HCT116 (cell line): ENCODE results near the gene LDB2.

Source experiments
- CTCF ChIP-seq, 3 experiments: fragments of 200-600 bp in 1 of 3; sonication (generic) in 1 of 3; IDR thresholded peaks in 2 of 3; conservative IDR thresholded peaks in 1 of 3; 2 replicates each; pipeline ENCODE4 v1.5.1; 2012 to 2017; ENCODE audit warnings: low read depth in 2 of 3, low read length in 2 of 3, antibody characterized with exemption in 1 of 3, borderline replicate concordance in 1 of 3, control low read depth in 1 of 3, mild to moderate bottlenecking in 1 of 3, mixed read lengths in 1 of 3, mixed run types in 1 of 3, moderate library complexity in 1 of 3; ENCODE audit not compliant: insufficient read depth in 1 of 3
- EGR1 ChIP-seq: IDR thresholded peaks from 2 replicates; pipeline ENCODE4 v1.6.1; 2012; ENCODE audit warnings: low read depth
- EZH2 ChIP-seq: fragments of 200-600 bp; sonication (generic); IDR thresholded peaks from 2 replicates; pipeline ENCODE4 v1.6.1; 2017; ENCODE audit warnings: antibody characterized with exemption, mixed run types
- JUND ChIP-seq: IDR thresholded peaks from 2 replicates; pipeline ENCODE4 v1.6.1; 2012
- POLR2A ChIP-seq: IDR thresholded peaks from 2 replicates; pipeline ENCODE4 v1.7.0; 2011; ENCODE audit warnings: borderline replicate concordance; ENCODE audit not compliant: insufficient read depth, insufficient read length; ENCODE audit errors: extremely low read depth
- POLR2AphosphoS5 ChIP-seq: IDR thresholded peaks from 2 replicates; pipeline ENCODE4 v1.6.1; 2011; ENCODE audit warnings: mild to moderate bottlenecking, low read depth, low read length, moderate library complexity
- RAD21 ChIP-seq: IDR thresholded peaks from 2 replicates; pipeline ENCODE4 v1.6.1; 2012; ENCODE audit warnings: low read depth, mild to moderate bottlenecking
- REST ChIP-seq: IDR thresholded peaks from 2 replicates; pipeline ENCODE4 v1.6.1; 2012; ENCODE audit warnings: low read depth
- SIN3A ChIP-seq: IDR thresholded peaks from 2 replicates; pipeline ENCODE4 v1.6.1; 2012; ENCODE audit warnings: low read depth
- TCF7L2 ChIP-seq: IDR thresholded peaks from 2 replicates; pipeline ENCODE4 v1.7.0; 2011; ENCODE audit warnings: borderline replicate concordance, inconsistent platforms; ENCODE audit not compliant: insufficient read depth, insufficient read length; ENCODE audit errors: extremely low read depth
- YY1 ChIP-seq: IDR thresholded peaks from 2 replicates; pipeline ENCODE4 v1.6.1; 2011; ENCODE audit warnings: low read length, low read depth, moderate library complexity, mild to moderate bottlenecking; ENCODE audit not compliant: insufficient replicate concordance; ENCODE audit errors: extremely low read depth
- ZFX ChIP-seq: fragments of 450-650 bp; IDR thresholded peaks from 2 replicates; pipeline ENCODE4 v1.6.1; 2017

GRCh38 chr4:16516796-16517439 lies 381.5 kb downstream of the LDB2 start:
- TF ChIP-seq POLR2A (no peak), ZFX (no peak), CTCF (IDR thresholded peaks at IDR 0.05 in 2 of 3, conservative IDR thresholded peaks at IDR 0.05 in 1 of 3; ENCODE audit: borderline replicate concordance in 1 of 3, insufficient read depth in 1 of 3, low read depth in 2 of 3, low read length in 2 of 3) (no peak), EZH2 (no peak), SIN3A (no peak), POLR2AphosphoS5 (no peak), REST (no peak), RAD21 (no peak; the same call in 1 of the 2 replicates), JUND (no peak), YY1 (no peak), TCF7L2 (no peak), EGR1 (no peak)
